ENCODE data around the gene TUBGCP3.
"Not testable (repeated sequence)": the region's sequence is repeated elsewhere in the genome, so short reads cannot be mapped to it uniquely, and the experiment has no call there.

TUBGCP3 gene

DNA sequence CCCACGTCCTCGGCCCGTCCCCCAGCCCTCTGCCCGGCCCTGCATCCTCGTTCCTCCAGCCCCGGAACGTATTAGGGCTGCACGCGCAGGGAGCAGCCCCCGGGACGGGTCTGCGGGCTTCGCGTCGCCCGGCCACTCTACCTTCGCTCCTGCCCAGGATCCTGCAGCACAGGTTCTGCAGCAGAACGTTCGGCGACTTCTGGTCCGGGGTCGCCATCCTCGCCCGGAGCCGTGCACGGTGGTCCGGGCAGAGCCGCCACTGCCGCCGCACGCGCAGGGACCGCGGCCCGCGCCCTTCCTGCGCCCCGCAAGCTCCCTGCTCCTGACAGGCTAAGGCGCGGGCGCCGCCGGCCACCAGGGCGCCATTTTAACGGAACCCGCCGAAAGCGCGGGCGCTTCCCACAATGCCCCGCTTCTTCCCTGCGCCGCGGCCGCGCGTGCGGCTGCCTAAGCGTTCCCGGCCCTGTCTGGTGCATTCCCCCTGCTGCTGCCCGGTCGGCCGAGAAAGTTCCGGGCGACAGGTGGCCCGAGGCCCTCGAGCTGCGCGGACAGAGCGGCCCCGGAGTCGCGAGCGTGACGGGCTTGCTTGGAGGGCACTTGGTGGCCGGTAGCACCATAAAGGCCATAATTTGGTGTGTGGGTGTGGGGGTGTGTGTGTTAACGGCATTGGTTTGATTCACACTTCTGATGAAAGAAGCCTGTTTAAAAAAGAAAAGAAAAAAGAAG is at the start of gene TUBGCP3:
TSS of gene TUBGCP3 (minus strand) at position 390 of the 726 bp plus-strand sequence. CDS start at position 217, 173 bp downstream.
- DNase-seq = peak; percentile 85 to 92

DNA sequence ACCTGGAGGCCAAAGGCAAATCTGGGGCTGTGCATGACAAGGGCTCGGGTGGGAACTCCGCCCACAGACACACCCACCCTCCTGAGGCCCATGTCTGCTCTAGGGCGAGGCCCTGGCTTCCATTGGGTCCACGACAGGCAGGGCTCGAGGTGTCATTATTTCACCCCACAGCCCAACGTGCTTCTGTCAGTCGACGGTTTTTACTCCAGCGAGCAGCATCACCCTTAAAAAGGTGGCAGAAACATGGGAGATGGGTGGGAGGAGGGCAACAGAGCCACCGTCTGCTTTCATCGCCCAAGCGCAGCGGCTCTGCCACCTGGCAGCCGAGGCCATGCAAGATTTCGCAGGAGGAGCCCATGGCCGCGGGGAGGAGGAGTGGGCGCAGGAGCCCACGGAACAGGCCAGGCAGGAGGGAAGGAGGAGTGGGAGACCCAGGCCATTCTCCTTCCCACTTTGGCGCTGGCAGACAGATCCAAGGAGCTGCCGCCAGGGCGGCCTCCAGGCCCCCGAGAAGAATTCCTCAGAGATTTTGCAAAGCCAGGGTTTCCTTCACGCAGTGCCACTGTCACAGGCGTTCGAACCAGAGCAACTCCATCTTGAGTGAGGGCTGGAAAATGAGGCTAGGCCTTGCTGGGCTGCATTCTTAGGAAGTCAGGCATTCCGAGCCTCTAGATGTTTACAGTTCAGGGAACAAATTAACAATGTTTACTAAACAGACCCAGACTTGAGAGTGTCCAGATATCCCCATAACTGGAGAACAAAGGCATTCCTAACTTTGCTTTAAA is 49.3 kb upstream of the TUBGCP3 start:
- DNase-seq = no peak

- no peak for DNase-seq
Observed at GRCh38 chr13:112636401-112636975, 48.5 kb upstream of the TUBGCP3 start.

GRCh38 chr13:112635323-112635722 is 47.4 kb upstream of the TUBGCP3 start:
- DNase-seq = no peak

GRCh38 chr13:112634102-112634501 is 46.1 kb upstream of the TUBGCP3 start:
- no peak for DNase-seq

GRCh38 chr13:112630226-112630625 is 42.3 kb upstream of the TUBGCP3 start:
- not testable (repeated sequence) for DNase-seq

- DNase-seq = no peak
Observed at GRCh38 chr13:112629161-112629560, 41.2 kb upstream of the TUBGCP3 start.

GRCh38 chr13:112627613-112628012 is 39.7 kb upstream of the TUBGCP3 start:
- DNase-seq = not testable (repeated sequence)

DNA sequence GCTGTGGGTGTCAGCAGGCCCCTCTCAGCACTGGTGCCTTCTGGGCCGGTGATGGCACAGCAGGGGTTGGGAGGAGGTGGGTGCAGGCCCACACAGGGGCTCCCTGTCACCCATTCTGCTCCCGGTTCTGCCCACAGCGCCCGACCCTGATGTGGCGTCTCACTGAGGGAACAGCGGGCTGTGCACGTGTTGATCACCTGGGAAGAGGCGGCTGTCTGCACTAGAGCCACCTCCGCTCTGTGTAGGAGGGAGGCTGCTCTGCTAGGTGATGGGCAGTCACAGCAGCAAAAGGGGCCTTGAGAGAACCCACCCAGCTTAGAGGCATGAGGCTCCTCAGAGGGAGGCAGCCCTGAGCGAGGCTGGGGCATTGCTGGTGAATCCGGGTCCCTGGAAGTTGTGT is 39.2 kb upstream of the TUBGCP3 start:
- no peak for DNase-seq

DNA sequence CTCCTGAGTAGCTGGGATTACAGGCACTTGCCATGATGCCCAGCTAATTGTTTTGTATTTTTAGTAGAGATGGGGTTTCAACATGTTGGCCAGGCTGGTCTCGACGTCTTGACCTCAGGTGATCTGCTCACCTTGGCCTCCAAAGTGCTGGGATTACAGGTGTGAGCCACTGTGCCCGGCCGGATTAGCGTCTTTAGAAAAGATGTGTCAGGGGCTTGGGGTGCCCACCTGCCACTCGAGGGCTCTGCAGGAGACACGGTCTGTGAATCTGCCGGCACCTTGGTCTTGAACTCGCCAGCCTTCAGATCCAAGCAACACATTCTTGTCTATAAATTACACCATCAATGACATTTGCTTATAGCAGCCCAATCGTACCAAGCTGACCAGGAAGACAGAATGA is 38.8 kb upstream of the TUBGCP3 start:
- DNase-seq = no peak

- DNase-seq = no peak
Observed at GRCh38 chr13:112626124-112626523, 38.2 kb upstream of the TUBGCP3 start.

DNA sequence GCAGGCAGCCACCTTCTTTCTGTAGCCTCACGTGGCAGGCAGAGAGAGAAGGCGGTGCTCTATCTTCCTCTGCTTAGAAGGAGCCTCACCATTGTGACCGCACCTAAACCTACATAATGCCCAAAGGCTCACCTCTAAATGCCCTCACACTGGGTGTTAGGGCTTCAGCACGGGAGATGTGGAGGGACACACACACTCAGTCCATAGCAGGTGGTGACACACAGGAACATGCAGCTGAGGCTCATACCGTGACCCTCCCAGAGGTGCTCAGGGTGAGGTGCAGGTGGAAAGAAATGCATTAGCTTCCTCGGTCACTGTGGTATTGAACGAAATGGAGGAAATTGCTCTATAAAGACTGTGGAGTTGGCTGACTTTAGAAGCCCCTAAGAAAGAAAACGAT is 37.7 kb upstream of the TUBGCP3 start:
- no peak for DNase-seq

GRCh38 chr13:112624602-112625430 is 36.9 kb upstream of the TUBGCP3 start:
- no peak for DNase-seq

- DNase-seq = no peak
Observed at GRCh38 chr13:112624040-112624439, 36.1 kb upstream of the TUBGCP3 start.

DNA sequence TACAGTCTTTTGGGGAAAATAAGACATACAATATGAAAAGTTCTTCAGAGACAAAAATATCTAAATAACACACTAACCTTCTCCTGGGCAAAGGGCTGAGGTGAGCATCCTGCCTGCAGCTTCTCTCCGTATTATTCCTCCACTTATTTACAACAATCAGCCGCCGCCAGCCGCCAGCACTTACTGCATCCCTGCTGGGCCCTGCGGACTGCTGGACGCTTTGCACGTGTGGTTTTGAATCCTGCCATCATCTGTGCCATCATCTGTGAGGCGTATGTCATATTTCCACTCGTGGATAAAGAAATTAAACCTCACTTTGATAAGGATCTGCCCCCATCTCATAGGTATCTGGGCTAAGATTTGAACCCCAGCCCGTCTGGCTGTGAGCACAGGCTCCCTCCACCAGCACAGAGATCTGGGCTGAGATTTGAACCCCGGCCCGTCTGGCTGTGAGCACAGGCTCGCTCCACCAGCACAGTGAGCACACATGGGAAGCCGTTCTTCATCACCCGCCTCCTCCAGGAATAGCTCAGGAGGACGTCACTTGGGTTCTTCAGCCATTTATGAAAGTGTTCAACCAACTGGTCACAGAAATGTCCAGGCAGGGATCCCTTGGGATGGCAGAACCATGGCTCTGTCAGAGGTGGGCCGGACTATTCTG is 35.2 kb upstream of the TUBGCP3 start:
- DNase-seq = no peak

DNA sequence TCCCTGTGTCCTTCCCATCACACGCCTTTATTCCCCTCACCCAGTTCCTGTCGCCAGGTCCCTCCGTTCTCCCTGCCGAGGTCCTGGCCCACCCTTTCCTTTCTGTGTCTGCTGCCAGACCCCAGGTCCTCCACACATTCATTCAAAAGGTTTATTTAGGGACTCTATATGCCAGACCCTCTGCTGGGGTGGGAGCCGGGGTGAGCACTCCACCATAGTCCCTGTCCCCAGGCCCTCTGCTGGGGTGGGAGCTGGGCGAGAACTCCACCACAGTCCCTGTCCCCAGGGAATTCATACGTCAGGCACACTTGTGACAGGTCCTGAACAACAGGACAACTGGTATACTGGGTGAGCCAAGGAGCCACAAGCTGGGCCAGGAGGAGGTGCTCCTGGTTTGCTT is 34.4 kb upstream of the TUBGCP3 start:
- DNase-seq = no peak

GRCh38 chr13:112619730-112620631 is 32.0 kb upstream of the TUBGCP3 start:
- DNase-seq = peak; percentile 21 to 60

DNA sequence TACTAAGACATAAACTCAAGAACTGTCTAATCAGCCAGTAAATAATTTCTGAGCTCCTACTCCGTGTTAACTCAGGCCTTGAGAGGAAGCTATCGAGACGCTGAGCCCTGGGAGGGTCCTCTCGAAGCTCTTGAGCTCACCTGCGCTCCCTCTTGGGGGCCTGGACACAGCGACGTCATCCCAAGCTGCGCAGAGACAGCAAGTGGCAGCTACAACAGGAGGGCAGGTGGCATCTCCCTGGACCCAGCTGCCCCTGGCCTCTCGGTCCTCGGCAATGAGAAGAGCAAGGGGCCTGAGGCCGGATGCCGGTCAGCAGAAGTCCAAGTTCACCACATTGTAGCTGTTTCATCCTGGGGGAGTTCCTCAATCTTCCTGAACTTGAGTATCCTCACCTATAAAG is 30.5 kb upstream of the TUBGCP3 start:
- no peak for DNase-seq

DNA sequence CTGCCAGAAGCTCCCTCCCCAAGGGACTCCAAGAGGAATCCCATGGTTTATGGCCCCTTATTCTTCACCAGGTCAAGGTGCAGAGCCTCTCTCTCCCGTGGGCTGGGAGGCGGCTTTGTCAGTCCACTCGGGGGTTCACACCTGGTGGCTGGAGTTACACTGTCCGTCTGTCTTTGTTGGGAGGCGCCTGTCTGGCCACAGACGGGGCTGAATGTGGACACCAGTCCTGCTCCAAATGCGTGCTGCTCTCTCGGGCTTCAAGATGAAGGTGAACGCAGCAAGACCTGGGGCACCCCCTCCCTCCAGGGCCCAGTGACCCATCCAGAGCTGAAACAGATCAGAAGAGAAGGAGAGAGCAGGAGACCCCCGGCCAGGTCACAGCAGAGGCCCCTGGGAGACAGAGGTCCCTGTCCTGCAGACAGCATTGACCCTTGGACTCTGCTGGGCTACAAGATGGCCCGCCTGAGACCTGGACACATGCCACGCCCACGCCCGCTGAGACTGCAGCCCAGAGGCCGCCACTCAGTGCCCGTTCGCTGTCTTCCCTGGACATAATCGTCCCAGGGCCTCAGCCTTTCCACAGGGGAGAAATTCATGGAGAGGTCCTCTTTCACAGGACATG is 29.9 kb upstream of the TUBGCP3 start:
- no peak for DNase-seq

DNA sequence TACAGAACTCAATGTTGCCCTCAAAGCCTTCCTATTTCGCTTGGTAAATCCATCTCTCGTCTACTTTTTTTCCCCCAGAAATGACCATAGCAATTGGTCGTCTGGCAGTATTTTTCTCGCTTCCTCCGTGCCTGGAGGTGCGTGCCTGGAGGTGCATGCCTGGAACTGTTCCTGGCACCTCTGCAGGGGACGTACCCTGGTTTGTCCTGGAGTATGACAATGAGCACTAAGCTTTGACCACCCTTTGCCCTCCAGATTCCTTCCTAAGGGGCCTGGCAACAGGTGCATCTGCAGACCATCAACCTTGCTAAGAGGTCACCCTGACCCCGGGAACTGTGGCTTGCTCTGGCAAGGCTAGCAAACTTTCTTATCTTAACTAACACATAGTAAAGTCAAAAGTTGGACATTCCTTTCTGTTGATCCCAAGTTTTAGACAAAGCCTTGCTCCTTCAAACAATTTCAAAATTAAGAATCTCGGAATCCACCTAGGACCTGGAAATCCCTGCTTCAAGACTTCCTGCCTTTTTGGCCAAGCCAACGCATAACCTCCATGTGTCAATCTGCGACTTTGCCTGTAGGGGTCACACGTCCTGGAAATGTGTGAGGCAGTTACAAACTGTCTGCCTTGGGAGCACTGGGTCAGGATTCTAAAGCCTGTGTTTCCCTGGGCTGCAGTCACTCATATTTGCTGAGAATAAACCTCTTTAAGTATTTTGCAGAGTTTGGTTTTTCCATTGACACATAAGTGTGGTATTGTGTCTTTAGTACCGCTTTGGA is 28.8 kb upstream of the TUBGCP3 start:
- peak in 1 of 2 experiments; percentile 33 for DNase-seq
